Right renal cortex interstitium (tissue), 3 donors: ENCODE data around the gene COPB1. TPM values are rescaled to one million over a fixed set of nuclear protein-coding genes. Genes with fewer than 3 reads are reported as not detected.

ENCODE experiments used
- polyA plus RNA-seq, 3 donors: library from polyadenylated mRNA; unstranded; fragments of 120-200 nt; gene quantifications; one replicate each; pipeline ENCODE4 v1.2.1, GENCODE V29; 2013; ENCODE audit not compliant: insufficient read length in 3 of 3

COPB1 gene
- polyA plus RNA-seq, 3 donors, result 150 to 171 (median 153) TPM

Other genes with a start within 250 kb of the COPB1 start
- gene RRAS2, start 140.6 kb downstream of the COPB1 start, polyA plus RNA-seq, result 10 to 100 TPM; 53.4 to 60.5 (median 56.4) TPM
- 100 to 1,000 TPM; 185 to 201 (median 186) TPM for gene PSMA1, start 20.6 kb upstream of the COPB1 start, polyA plus RNA-seq
- gene PDE3B, start 144.0 kb upstream of the COPB1 start, polyA plus RNA-seq, result 1 to 10 TPM; 6.8 to 9.1 (median 7.7) TPM